Measurements from ENCODE around the gene COG5.
A peak's percentile ranks its signal among the peaks of the same experiment; 100 is the strongest.

COG5 gene

GRCh38 chr7:107579885-107580715 is 16.4 kb upstream of the COG5 start, which contains the start of gene BCAP29:
Gene BCAP29 (plus strand): TSS chr7:107580246. CDS start chr7:107580773, 527 bp downstream.
- Histone ChIP-seq H3K27ac (peak within 1 kb of the TSS; percentile 78), H3K36me3 (no peaks in the 10 kb centered on the region), H3K4me3 (ENCODE audit: low read depth in 1 of 2, low read length in 1 of 2) (peak within 1 kb of the TSS; percentile 73 to 77), H3K27me3 (no peaks in the 10 kb centered on the region), H3K9me3 (no peaks in the 10 kb centered on the region), H3K4me1 (ENCODE audit: control insufficient read depth in 1 of 2, insufficient read depth in 1 of 2, low read depth in 1 of 2, low read length in 1 of 2) (peaks cover 23 to 26% of the 10 kb centered on the region in 2 experiments)
- TF ChIP-seq CTCF (IDR thresholded peaks at IDR 0.05) = no peak

DNA sequence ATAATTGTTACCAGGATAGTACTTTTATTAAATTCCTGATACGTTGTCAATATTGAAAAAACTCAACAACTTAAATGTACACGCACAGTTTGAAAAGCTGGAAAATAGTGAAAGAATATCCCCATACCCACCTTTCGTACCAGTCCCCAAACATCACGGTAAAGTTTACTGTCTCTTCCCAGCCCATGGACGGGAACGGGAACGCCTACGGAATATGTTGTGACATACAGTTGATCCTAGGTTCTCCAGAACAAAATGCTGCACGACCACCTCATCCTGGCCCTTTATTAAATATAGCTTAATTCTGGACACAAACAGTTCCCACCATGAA is 15.8 kb upstream of the COG5 start:
- no peak for TF ChIP-seq CTCF (IDR thresholded peaks at IDR 0.05)
- Histone ChIP-seq H3K4me1 (ENCODE audit: control insufficient read depth in 1 of 2, insufficient read depth in 1 of 2, low read depth in 1 of 2, low read length in 1 of 2) (peaks cover 23 to 26% of the 10 kb centered on the region in 2 experiments), H3K4me3 (ENCODE audit: low read depth in 1 of 2, low read length in 1 of 2) (peak overlapping the region; percentile 73 to 77), H3K27ac (peak overlapping the region; percentile 78), H3K27me3 (no peaks in the 10 kb centered on the region), H3K36me3 (no peaks in the 10 kb centered on the region), H3K9me3 (no peaks in the 10 kb centered on the region)

DNA sequence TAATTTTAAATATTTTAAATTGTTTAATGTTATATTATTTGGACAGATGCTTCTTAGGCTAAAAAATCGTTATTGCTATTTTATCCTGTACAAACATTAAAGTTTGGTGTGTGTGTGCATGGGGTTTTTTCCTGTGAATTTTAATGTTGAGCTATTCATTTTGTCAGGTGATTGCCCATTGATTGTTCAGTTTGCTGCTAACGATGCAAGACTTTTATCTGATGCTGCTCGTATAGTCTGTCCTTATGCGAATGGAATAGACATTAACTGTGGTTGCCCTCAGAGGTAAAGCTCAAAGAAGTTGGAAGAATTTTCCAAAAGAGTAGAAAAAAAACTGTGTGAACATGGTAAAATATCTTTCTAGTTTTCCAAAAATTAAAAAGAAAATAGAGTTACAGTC is 9.8 kb upstream of the COG5 start:
- Histone ChIP-seq H3K27ac (no peak overlapping the region), H3K36me3 (peaks cover 4% of the 10 kb centered on the region), H3K9me3 (no peaks in the 10 kb centered on the region), H3K27me3 (no peaks in the 10 kb centered on the region), H3K4me3 (ENCODE audit: low read depth in 1 of 2, low read length in 1 of 2) (no peak overlapping the region), H3K4me1 (ENCODE audit: control insufficient read depth in 1 of 2, insufficient read depth in 1 of 2, low read depth in 1 of 2, low read length in 1 of 2) (no peaks in the 10 kb centered on the region)
- no peak for TF ChIP-seq CTCF (IDR thresholded peaks at IDR 0.05)

DNA sequence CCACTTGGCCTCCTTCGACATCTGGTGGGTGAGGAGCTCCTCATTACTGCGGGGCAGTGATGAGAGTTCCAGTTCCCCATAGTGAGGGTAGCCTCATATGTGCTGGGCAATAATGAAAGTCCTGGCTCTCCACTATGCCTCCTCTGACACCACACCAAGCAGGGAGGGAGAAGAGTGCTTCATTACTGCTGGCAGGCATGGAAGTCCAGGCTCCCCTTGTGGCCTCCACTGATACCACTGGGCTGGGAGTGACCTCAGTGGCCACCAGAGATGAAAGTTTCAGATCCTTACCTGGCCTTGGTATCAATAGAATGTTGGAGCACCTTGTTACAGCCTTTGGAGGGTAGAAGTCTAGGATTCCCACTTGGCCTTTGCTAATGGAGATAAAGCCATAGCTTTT is 6.6 kb upstream of the COG5 start:
- no peaks in the 10 kb centered on the region for H3K4me1 ChIP-seq (ENCODE audit: control insufficient read depth in 1 of 2, insufficient read depth in 1 of 2, low read depth in 1 of 2, low read length in 1 of 2)
- no peaks in the 10 kb centered on the region for H3K9me3 ChIP-seq
- H3K27ac ChIP-seq = no peak overlapping the region
- H3K36me3 ChIP-seq = peaks cover 4% of the 10 kb centered on the region
- TF ChIP-seq CTCF (IDR thresholded peaks at IDR 0.05) = no peak
- no peak overlapping the region for H3K4me3 ChIP-seq (ENCODE audit: low read depth in 1 of 2, low read length in 1 of 2)
- H3K27me3 ChIP-seq = no peaks in the 10 kb centered on the region

DNA sequence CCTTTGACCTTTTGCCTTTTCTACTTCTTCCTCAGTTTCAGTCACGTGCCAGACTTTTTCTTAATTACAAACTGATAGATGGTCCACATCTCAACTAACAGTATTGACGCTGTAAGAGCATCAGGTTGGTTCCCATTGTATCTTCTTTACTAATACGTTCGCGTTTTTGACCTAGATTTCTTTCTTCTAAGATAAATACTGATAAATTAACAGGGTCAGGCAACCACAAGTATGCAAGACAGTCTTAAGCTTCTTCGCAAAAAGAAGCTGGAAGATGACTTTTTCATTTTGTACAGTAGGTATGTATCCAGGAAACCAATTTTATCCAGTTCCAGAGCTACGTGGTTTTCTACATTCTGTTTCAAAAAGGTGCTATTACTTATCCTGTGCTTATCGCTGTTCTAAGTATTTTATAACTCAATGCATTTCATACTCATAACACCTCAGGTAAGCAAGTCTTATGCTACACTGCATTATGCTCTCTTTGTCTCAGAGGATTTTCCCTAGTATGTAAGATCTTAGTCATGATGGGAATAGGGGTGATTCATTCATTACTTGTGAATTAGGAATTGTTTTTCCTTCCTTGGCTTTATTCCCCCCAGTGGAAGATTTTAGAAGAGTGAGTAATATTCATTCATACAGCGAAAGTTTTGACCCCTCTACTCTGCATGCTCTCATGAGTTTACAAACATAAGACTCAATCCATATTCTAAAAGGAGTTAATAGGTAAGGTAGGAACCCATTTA is 1.0 kb upstream of the COG5 start:
- H3K9me3 ChIP-seq = no peaks in the 10 kb centered on the region
- peak overlapping the region; percentile 79 for H3K27ac ChIP-seq
- no peak for TF ChIP-seq CTCF (IDR thresholded peaks at IDR 0.05)
- no peaks in the 10 kb centered on the region for H3K27me3 ChIP-seq
- no peaks in the 10 kb centered on the region for H3K36me3 ChIP-seq
- peaks cover 18 to 20% of the 10 kb centered on the region in 2 experiments for H3K4me1 ChIP-seq (ENCODE audit: control insufficient read depth in 1 of 2, insufficient read depth in 1 of 2, low read depth in 1 of 2, low read length in 1 of 2)
- H3K4me3 ChIP-seq (ENCODE audit: low read depth in 1 of 2, low read length in 1 of 2) = peak overlapping the region; percentile 85 to 93

Data from neutrophil (primary cell).